Type B pancreatic cell (in vitro differentiated cells): ENCODE results near the gene INAFM1. TPM values are rescaled to one million over a fixed set of nuclear protein-coding genes. Genes with fewer than 3 reads are reported as not detected.

Source experiments
- DNase-seq: peaks from one replicate; pipeline ENCODE4 v3.0.0; 2021; ENCODE audit warnings: mixed read lengths; ENCODE audit not compliant: unreplicated experiment; ENCODE audit errors: extremely low spot score
- H3K27ac Mint-ChIP-seq: 2 replicates; pipeline ENCODE4 v1.8.0; 2021; ENCODE audit warnings: mild to moderate bottlenecking, mixed read lengths
- H3K27me3 Mint-ChIP-seq: 2 replicates; pipeline ENCODE4 v1.8.0; 2021; ENCODE audit warnings: mixed read lengths
- H3K36me3 Mint-ChIP-seq: 2 replicates; pipeline ENCODE4 v1.8.0; 2021; ENCODE audit warnings: mixed read lengths
- H3K4me1 Mint-ChIP-seq: one replicate; pipeline ENCODE4 v1.8.0; 2021; ENCODE audit warnings: mixed read lengths; ENCODE audit not compliant: unreplicated experiment
- H3K4me3 Mint-ChIP-seq: 2 replicates; pipeline ENCODE4 v1.8.0; 2021; ENCODE audit warnings: mild to moderate bottlenecking, mixed read lengths
- H3K9me3 Mint-ChIP-seq: 2 replicates; pipeline ENCODE4 v1.8.0; 2021; ENCODE audit warnings: mixed read lengths
- CTCF ChIP-seq: fragments of 200-600 bp; sonication (generic); conservative IDR thresholded peaks from 2 replicates; pipeline ENCODE4 v1.5.0; 2021; ENCODE audit warnings: antibody characterized with exemption, mild to moderate bottlenecking
- total RNA-seq: library from RNA; stranded (reverse); gene quantifications from 2 replicates; pipeline ENCODE4 v1.2.1, GENCODE V29; 2021; ENCODE audit warnings: low replicate concordance

INAFM1 gene
- total RNA-seq, 1 donor from 2014 or later: 8.2 TPM

- no peak for TF ChIP-seq CTCF
- H3K36me3 Mint-ChIP-seq: peaks cover 31% of the 10 kb centered on the region
- DNase-seq: no peak
These were observed 10.1 kb upstream of the INAFM1 start for GRCh38 chr19:47264629-47265028.

GRCh38 chr19:47266401-47266941, 8.2 kb upstream of the INAFM1 start:
- Mint-ChIP-seq H3K4me3 (no peak overlapping the region), H3K27me3 (no peaks in the 10 kb centered on the region), H3K9me3 (no peaks in the 10 kb centered on the region), H3K4me1 (no peaks in the 10 kb centered on the region), H3K36me3 (peaks cover 22% of the 10 kb centered on the region), H3K27ac (no peak overlapping the region)
- no peak for TF ChIP-seq CTCF
- no peak for DNase-seq

More at GRCh38 chr19:47264629-47265028, 10.1 kb upstream of the INAFM1 start:
- H3K27me3 Mint-ChIP-seq: no peaks in the 10 kb centered on the region
- H3K27ac Mint-ChIP-seq: no peak overlapping the region
- no peaks in the 10 kb centered on the region for H3K9me3 Mint-ChIP-seq
- H3K4me3 Mint-ChIP-seq: no peak overlapping the region
- no peaks in the 10 kb centered on the region for H3K4me1 Mint-ChIP-seq

- peaks cover 22% of the 10 kb centered on the region for H3K36me3 Mint-ChIP-seq
- peaks cover 2% of the 10 kb centered on the region for H3K4me1 Mint-ChIP-seq
- H3K27ac Mint-ChIP-seq: no peak overlapping the region
- no peak for DNase-seq
- no peaks in the 10 kb centered on the region for H3K27me3 Mint-ChIP-seq
- H3K9me3 Mint-ChIP-seq: no peaks in the 10 kb centered on the region
- H3K4me3 Mint-ChIP-seq: no peak overlapping the region
- no peak for TF ChIP-seq CTCF
These were observed 7.3 kb upstream of the INAFM1 start for GRCh38 chr19:47267350-47267759.

GRCh38 chr19:47268028-47268427, 6.7 kb upstream of the INAFM1 start:
- H3K27ac Mint-ChIP-seq: no peak overlapping the region
- TF ChIP-seq CTCF: no peak
- no peak for DNase-seq
- H3K27me3 Mint-ChIP-seq: no peaks in the 10 kb centered on the region
- H3K4me1 Mint-ChIP-seq: peaks cover 7% of the 10 kb centered on the region
- H3K9me3 Mint-ChIP-seq: no peaks in the 10 kb centered on the region
- no peak overlapping the region for H3K4me3 Mint-ChIP-seq
- peaks cover 23% of the 10 kb centered on the region for H3K36me3 Mint-ChIP-seq

GRCh38 chr19:47269596-47269995, 5.1 kb upstream of the INAFM1 start:
- Mint-ChIP-seq H3K4me3 (no peak overlapping the region), H3K4me1 (peaks cover 7% of the 10 kb centered on the region), H3K9me3 (no peaks in the 10 kb centered on the region), H3K36me3 (peaks cover 18% of the 10 kb centered on the region), H3K27ac (no peak overlapping the region), H3K27me3 (no peaks in the 10 kb centered on the region)
- DNase-seq: no peak
- TF ChIP-seq CTCF: no peak

GRCh38 chr19:47270408-47270807, 4.3 kb upstream of the INAFM1 start:
- H3K27ac Mint-ChIP-seq: no peak overlapping the region
- no peak for TF ChIP-seq CTCF
- peaks cover under 1% of the 10 kb centered on the region for H3K27me3 Mint-ChIP-seq
- no peaks in the 10 kb centered on the region for H3K9me3 Mint-ChIP-seq
- no peak overlapping the region for H3K4me3 Mint-ChIP-seq
- no peak for DNase-seq
- H3K4me1 Mint-ChIP-seq: peaks cover 8% of the 10 kb centered on the region
- peaks cover 15% of the 10 kb centered on the region for H3K36me3 Mint-ChIP-seq
